Esophagus muscularis mucosa (tissue), 4 donors: Measurements from ENCODE around the gene ALCAM.

Source experiments
- EP300 ChIP-seq: sonication (generic); formaldehyde crosslinking; IDR thresholded peaks from one replicate; pipeline ENCODE4 v1.6.1; 2017; ENCODE audit warnings: antibody characterized with exemption
- POLR2AphosphoS5 ChIP-seq, 2 donors: sonication (generic); formaldehyde crosslinking; IDR thresholded peaks; one replicate each; pipeline ENCODE4 v1.6.1; 2017; ENCODE audit warnings: antibody characterized with exemption in 2 of 2
- TF ChIP-seq, protein P1 (sequence below), 3 experiments: fragments of 200-600 bp in 2 of 3; fragments of 450-650 bp in 1 of 3; sonication (generic) in 2 of 3; IDR thresholded peaks; one replicate each; pipeline ENCODE4 v1.5.1; 2017 to 2019; ENCODE audit warnings: antibody characterized with exemption in 3 of 3, mild to moderate bottlenecking in 2 of 3, moderate library complexity in 1 of 3

DNA sequence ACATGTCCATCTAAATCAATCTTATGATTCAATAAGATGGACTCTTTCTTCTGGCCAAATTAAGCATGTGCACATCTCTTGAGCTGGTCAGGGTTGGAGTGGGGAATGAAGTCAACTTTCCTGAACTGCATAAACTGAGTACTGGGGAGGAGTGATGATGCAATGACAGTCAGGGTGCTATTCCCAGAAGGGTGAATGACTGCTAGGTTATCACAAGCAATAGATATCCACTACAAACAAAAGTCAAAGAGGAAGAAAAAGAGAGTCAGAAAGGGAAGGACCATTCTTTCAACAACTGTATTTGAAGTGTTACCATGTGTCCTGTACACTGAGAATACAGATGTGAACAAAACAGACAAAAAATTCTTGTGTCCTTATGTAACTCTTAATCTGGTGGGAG is 70.0 kb downstream of the ALCAM start:
- no peak for TF ChIP-seq EP300
- TF ChIP-seq, protein P1, sequence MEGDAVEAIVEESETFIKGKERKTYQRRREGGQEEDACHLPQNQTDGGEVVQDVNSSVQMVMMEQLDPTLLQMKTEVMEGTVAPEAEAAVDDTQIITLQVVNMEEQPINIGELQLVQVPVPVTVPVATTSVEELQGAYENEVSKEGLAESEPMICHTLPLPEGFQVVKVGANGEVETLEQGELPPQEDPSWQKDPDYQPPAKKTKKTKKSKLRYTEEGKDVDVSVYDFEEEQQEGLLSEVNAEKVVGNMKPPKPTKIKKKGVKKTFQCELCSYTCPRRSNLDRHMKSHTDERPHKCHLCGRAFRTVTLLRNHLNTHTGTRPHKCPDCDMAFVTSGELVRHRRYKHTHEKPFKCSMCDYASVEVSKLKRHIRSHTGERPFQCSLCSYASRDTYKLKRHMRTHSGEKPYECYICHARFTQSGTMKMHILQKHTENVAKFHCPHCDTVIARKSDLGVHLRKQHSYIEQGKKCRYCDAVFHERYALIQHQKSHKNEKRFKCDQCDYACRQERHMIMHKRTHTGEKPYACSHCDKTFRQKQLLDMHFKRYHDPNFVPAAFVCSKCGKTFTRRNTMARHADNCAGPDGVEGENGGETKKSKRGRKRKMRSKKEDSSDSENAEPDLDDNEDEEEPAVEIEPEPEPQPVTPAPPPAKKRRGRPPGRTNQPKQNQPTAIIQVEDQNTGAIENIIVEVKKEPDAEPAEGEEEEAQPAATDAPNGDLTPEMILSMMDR (IDR thresholded peaks at IDR 0.05) = no peak
- TF ChIP-seq POLR2AphosphoS5 (IDR thresholded peaks at IDR 0.05) = no peak
